Nephron (organoid): ENCODE data around the gene TMEM204.
"Not testable (repeated sequence)": the region's sequence is repeated elsewhere in the genome, so short reads cannot be mapped to it uniquely, and the experiment has no call there.

ENCODE experiments used
- H3K27ac Mint-ChIP-seq, 3 experiments: 2 replicates each; pipeline ENCODE4 v1.8.0; 2020; ENCODE audit warnings: mixed read lengths in 3 of 3, mild to moderate bottlenecking in 2 of 3, moderate library complexity in 1 of 3
- H3K27me3 Mint-ChIP-seq: 2 replicates; pipeline ENCODE4 v1.8.0; 2021; ENCODE audit warnings: low read depth, mild to moderate bottlenecking, moderate library complexity, mixed read lengths
- H3K36me3 Mint-ChIP-seq: 2 replicates; pipeline ENCODE4 v1.8.0; 2020; ENCODE audit warnings: low read depth, mixed read lengths
- H3K4me1 Mint-ChIP-seq: 2 replicates; pipeline ENCODE4 v1.8.0; 2020; ENCODE audit warnings: mixed read lengths
- H3K4me3 Mint-ChIP-seq, 3 experiments: 2 replicates each; pipeline ENCODE4 v1.8.0; 2020; ENCODE audit warnings: mild to moderate bottlenecking in 3 of 3, mixed read lengths in 3 of 3, moderate library complexity in 2 of 3
- H3K9me3 Mint-ChIP-seq: 2 replicates; pipeline ENCODE4 v1.8.0; 2020; ENCODE audit warnings: mixed read lengths
- CTCF ChIP-seq, 3 experiments: fragments of 200-600 bp; sonication (generic); IDR thresholded peaks; one replicate each; pipeline ENCODE4 v1.5.0; 2021; ENCODE audit warnings: antibody characterized with exemption in 3 of 3; ENCODE audit not compliant: unreplicated experiment in 3 of 3

The TMEM204 gene

GRCh38 chr16:1590366-1590765 is 56.9 kb downstream of the TMEM204 start:
- no peak for TF ChIP-seq CTCF (IDR thresholded peaks at IDR 0.05; ENCODE audit: unreplicated experiment in 3 of 3)
- Mint-ChIP-seq H3K4me3 (no peak overlapping the region), H3K36me3 (peaks cover 34% of the 10 kb centered on the region), H3K27me3 (peaks cover 3% of the 10 kb centered on the region), H3K27ac (no peak overlapping the region), H3K9me3 (no peaks in the 10 kb centered on the region), H3K4me1 (no peaks in the 10 kb centered on the region)

- Mint-ChIP-seq H3K9me3 (no peaks in the 10 kb centered on the region), H3K36me3 (peaks cover 35% of the 10 kb centered on the region), H3K4me1 (no peaks in the 10 kb centered on the region), H3K4me3 (no peak overlapping the region), H3K27ac (no peak overlapping the region), H3K27me3 (peaks cover 3% of the 10 kb centered on the region)
- no peak for TF ChIP-seq CTCF (IDR thresholded peaks at IDR 0.05; ENCODE audit: unreplicated experiment in 3 of 3)
Observed at GRCh38 chr16:1590930-1591705, 57.7 kb downstream of the TMEM204 start.

GRCh38 chr16:1592446-1592845 is 59.0 kb downstream of the TMEM204 start:
- no peak overlapping the region for H3K27ac Mint-ChIP-seq
- peaks cover 36% of the 10 kb centered on the region for H3K36me3 Mint-ChIP-seq
- H3K4me1 Mint-ChIP-seq: no peaks in the 10 kb centered on the region

GRCh38 chr16:1595511-1595910 is 62.0 kb downstream of the TMEM204 start:
- H3K36me3 Mint-ChIP-seq: peaks cover 45% of the 10 kb centered on the region
- not testable (repeated sequence) for H3K4me3 Mint-ChIP-seq, H3K9me3 Mint-ChIP-seq, H3K4me1 Mint-ChIP-seq, H3K27ac Mint-ChIP-seq, H3K27me3 Mint-ChIP-seq

More at GRCh38 chr16:1592446-1592845, 59.0 kb downstream of the TMEM204 start:
- no peak for TF ChIP-seq CTCF (IDR thresholded peaks at IDR 0.05; ENCODE audit: unreplicated experiment in 3 of 3)
- no peaks in the 10 kb centered on the region for H3K9me3 Mint-ChIP-seq
- no peak overlapping the region for H3K4me3 Mint-ChIP-seq
- H3K27me3 Mint-ChIP-seq: peaks cover 3% of the 10 kb centered on the region

- Mint-ChIP-seq H3K9me3 (peaks cover 5% of the 10 kb centered on the region), H3K36me3 (peaks cover 47% of the 10 kb centered on the region), H3K27me3 (no peaks in the 10 kb centered on the region), H3K4me1 (no peaks in the 10 kb centered on the region), H3K27ac (no peak overlapping the region), H3K4me3 (no peak overlapping the region)
- no peak for TF ChIP-seq CTCF (IDR thresholded peaks at IDR 0.05; ENCODE audit: unreplicated experiment in 3 of 3)
Observed at GRCh38 chr16:1596516-1596915, 63.0 kb downstream of the TMEM204 start.

- peaks cover 5% of the 10 kb centered on the region for H3K9me3 Mint-ChIP-seq
- peaks cover 46% of the 10 kb centered on the region for H3K36me3 Mint-ChIP-seq
- H3K27ac Mint-ChIP-seq: no peak overlapping the region
- no peaks in the 10 kb centered on the region for H3K27me3 Mint-ChIP-seq
- H3K4me3 Mint-ChIP-seq: no peak overlapping the region
- H3K4me1 Mint-ChIP-seq: no peaks in the 10 kb centered on the region
- no peak for TF ChIP-seq CTCF (IDR thresholded peaks at IDR 0.05; ENCODE audit: unreplicated experiment in 3 of 3)
Observed at GRCh38 chr16:1597154-1597553, 63.7 kb downstream of the TMEM204 start.
